HepG2 (cell line): ENCODE results near the gene IL22RA1.

Experiments used
- HOXA9 ChIP-seq: sonication (generic); formaldehyde crosslinking; IDR thresholded peaks from 2 replicates; pipeline ENCODE4 v1.8.1; 2022; ENCODE audit warnings: missing genetic modification reagents, mild to moderate bottlenecking, moderate library complexity, borderline replicate concordance
- ZNF10 ChIP-seq: sonication (generic); formaldehyde crosslinking; IDR thresholded peaks from 2 replicates; pipeline ENCODE4 v1.4.0; 2020; ENCODE audit warnings: mild to moderate bottlenecking, low read depth, missing genetic modification reagents, borderline replicate concordance

GRCh38 chr1:24081190-24081589, 61.8 kb downstream of the IL22RA1 start:
- no peak for TF ChIP-seq HOXA9
- no peak for TF ChIP-seq ZNF10 (CRISPR knock-in tag)
